DLD1 (cell line): Measurements from ENCODE around the gene MRPL28.
"Not testable (repeated sequence)": the region's sequence is repeated elsewhere in the genome, so short reads cannot be mapped to it uniquely, and the experiment has no call there.

Experiments used
- in situ Hi-C: cut with HindIII; loops from 2 replicates; pipeline ENCODE4 v1.10.0; 2017; ENCODE audit warnings: low sequenced_read_pairs

The MRPL28 gene

DNA sequence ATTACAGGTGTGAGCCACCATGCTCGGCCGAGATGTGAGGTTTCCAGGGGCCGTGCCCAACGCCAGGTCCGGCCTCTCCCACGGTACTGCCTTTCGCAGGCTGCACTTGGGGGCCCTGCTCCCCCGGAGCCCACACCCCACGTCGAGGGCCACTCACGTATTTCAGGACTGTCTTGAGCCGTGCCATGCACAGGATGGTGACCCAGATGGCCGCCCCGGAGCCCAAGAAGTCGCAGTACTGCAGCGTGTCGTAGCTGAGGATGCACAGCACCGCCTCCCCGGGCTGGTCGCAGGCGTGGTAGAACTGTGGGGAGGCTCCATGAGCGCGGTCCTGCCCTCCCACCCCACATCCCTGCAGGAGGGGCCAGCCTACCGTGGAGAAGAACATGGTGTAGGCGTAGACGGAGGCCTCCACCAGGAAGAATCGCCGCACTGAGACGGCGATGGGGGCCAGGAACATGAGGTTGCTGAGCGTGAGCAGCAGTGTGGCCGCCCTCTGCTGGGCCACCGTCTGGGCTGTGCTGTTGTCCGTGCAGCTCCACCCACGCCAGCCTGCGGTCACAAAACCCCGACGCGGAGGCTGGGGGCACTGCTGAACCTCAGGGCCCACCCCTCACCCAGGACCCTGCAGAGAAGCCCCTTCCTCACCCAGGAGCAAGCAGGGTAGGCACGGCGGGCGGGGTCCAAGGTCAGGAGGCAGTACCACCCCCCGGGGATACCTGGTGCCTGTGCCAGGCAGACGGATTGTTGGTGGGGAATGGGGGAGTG, 3.7 kb upstream of the MRPL28 start:
- in situ Hi-C loops: no loop called here

DNA sequence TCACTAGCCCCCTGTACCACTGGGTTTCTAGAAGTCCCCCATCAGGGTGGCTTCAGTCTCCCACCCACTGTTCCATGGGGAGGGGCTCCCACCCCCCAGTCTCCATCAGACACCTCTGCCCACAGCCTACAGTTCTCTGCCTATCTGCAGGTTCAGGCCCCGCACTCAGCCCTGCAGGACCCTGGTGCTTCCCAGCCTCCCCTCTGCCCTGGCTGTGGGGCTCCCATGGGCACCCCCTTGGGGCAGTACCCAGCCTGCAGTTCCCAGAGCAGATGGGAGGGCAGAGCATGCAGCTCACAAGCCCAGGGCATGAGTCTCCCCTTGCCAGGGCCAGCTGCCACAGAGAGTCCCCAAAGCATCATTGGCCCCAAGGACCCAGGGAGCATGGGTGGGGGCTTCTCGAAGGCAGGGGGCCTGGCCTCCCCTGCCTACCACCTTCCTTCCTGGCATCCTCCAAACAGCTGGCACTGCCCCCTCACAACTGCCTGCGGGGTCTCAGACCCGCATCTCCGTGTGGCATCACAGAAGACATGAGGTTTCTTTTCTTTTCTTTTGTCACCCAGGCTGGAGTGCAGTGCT, 2.8 kb upstream of the MRPL28 start:
- in situ Hi-C loops: no loop called here

DNA sequence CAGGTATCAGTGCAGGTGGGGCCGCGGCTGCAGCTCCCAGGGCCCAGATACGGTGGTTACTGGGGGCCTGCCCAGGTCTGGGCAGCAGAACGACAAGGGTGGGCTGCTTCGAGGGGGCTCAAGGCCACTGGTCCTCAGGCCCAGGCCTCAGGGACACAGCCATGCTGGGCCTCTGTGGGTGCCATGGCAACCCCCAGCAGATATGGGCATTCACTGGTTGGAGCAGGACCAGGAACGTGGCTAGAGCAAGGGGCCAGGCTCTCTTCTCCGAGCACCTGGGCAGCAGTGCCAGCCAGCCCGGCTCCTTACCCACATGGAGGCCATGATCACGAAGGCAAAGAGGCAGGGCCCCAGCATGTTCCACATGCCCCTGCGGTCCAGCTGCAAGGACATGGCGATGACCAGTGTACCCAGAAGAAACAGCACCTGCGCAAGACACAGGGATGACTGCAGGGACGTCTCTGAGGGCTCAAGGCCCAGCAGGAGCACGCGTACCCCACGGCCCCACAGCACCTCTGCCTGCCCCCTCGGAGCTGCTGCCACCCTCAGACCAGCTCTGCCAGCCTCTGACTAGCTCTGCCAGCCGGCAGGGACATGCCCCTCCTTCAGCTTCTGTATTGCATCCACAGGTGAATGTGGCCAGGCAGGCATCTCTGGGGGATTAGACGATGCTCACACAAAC, 2.1 kb upstream of the MRPL28 start:
- in situ Hi-C loops: no loop called here

DNA sequence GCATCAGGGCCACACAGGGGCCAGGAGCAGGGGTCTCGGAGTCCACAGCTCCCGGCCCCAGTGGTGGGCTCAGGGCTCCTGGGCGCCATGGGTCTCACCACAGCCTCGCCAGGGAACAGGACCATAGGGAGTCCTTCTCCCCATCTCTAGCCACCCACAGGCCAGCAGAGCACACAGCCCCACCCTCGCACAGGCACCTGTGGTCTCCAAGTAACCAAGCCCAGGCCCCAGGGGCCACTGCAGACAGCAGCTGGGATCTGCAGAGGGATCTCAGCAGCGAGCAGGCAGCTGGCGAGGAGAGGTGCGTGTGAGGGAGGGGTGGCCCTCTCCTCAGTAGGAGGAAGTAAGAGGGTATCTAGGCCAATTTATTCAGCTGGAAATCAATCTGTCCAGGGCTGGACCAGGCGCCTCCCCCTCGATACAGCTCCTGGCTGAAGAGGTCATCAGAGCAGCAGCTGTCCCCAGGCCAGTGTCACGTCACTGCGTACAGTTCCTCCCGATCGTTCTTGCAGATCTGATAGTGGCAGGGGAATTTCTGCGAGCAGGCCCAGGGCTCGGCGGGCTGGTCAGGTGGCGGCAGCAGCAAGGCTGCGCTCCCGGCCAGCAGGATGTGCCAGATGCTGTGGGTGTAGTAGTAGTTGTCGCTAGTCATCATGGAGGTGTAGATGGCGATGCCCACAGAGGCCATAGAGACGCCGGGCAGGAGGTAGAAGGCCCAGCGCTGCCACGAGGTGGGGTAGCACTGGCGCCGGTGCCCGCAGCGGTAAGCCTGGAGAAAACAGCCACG, 1.4 kb upstream of the MRPL28 start:
- in situ Hi-C loops: no loop called here

DNA sequence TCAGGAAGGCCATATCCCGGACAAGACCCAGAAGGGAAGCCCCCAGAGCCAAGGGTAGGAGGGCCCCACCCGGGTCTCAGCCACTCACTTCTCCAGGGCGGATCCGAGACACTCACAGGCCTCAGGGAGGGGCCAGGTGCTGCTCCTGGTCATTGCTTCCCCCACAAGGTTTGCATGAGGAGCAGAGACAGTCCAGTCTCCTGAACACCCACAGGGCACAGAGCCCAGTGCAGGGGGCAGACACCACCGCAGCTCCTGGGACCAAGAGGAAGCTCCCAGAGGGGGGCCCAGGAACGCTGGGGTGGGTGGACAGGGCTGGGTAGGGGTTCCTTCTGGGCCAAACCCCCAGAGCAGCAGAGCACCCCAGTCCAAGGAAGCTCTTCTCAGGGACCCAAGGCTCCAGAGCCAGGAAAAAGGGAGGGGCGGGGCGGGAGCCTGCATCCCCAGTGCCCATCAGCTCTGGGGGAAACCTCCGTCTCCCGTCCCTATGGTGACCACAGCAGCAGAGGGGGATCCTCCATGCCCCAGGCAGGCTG, 709 bp upstream of the MRPL28 start:
- in situ Hi-C loops: no loop called here

DNA sequence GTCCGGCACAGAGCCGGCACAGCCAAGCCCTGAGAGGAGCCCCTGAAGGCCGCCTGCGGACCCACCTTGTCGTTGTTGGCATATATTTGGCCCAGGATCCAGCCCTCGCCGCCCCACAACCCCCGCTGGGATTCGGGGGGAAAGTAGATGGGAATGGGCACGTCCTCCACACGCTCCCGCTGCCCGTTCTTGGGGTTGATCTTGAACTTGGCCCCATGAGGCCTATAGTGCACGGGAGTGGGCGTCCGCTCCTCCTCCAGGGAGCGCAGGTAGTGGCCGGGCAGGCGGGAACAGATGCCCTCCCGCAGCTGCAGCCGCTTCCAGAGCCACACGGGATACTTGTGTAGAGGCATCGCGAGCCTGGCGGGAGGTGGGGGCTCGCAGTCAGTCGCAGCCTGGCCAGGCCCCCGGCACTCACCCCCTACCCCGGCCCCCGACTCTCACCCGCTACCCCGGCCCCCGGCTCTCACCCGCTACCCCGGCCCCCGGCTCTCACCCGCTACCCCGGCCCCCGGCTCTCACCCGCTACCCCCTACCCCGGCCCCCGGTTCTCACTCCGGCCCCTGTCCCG, 387 bp downstream of the MRPL28 start:
- in situ Hi-C loops: no loop called here

DNA sequence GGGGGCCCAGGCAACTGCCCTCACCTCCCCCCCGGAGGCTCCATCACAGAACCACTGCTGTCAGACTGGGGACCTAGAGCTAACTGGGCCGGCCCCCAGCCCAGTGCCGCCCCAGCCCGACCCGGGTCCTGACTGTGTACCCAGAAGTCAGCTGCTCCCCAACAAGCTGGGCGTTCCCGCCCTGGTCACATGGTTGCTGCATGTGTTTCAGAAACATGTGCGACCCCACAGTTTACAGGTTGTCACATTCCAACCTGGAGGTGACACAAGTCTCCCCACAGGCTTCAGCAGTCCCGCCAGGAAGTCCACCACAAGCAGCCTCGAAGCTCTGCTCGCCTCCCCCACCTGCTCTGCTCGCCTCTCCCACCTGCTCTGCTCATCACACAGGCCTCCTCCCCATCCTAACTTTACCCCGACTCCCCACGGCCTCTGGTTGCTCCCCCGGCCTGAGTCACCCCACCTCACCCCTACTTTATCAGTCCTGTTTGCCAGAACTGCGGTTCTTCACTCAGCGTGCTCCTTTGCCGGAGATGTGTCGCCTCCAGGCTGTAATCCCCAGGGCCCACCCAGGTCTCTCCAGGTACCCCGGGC, 968 bp downstream of the MRPL28 start:
- in situ Hi-C loops: no loop called here

DNA sequence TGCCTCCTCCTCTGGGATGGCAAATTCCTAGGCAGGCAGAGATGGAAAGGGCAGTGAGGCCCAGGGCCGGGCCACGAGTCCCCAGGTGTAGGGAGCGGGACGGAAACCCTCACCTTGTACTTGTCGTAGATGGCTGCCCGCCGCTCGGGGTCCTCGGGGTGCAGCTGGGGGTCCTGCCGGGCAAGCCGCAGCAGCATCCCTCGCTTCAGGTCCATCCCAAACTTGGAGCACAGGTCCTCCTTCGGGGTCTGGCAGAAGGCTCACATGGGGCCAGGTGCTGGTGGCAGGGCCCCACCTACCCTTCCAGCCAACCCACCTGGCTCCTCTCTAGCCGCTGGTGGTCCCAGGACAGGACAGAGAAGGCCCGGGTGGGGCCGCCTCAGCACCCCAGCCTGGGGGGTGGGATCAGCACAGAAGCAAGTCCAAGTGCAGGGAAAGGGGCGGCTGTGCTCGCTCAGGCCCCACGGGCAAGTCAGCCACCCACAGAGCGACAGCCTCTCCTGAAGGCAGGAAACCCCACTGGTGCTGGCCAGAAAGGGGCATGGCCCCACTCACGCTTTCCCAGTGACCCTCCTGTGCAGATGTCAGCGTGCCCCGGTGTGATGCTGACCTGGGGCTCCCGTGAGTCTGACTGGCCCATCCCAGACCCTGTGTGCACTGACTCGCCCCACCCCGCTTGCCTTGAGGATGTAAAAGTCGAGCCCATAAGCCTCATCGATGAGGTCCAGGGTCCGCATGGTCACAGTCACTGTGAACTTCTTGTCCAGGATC, 1.8 kb downstream of the MRPL28 start:
- in situ Hi-C loops: no loop called here

DNA sequence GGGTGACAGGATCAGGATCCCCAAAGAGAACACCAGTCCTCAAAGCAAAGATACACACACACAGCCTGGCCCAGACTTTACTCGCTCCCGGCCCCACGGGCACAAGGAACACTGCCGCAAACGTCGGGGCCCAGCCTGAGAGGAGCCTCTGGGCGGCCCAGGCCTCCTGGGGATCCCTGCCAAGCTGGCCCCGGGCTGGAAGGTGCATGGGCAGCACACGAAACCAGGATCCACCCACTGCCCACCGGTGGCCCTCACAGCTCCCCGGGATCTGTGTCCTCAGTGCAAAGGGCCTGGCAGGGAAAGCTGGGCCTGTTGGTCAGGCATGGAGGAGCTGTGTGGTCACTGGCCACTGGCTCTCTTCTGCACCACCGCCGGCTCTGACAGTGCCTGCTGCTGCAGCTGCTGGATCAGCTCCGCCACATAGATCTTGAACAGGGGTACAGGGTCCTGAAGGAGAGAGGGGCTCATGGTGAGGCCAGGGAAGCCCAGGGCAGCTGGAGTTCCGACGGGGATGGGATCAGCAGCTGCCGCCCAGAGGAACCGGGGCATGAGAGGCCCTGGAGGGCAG, 2.9 kb downstream of the MRPL28 start:
- in situ Hi-C loops: no loop called here

DNA sequence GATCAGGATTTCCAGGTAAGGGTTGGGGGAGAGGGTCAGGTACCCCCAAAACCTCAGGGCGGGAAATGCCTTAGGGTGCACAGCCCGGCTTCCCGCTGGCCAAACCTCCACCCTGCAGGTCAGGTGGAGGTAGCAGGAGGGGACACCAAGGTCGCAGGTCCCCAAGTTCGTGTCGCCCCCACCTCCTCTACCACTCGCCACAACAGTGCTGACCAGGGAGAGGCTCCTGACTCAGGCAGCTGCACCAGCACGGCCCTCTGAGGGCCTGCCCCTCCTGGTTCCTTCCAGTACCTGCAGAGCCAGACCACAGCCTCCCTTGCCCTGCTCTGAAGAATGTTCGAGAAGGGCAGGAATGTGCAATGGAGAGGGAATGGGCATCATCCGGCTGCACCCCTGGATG, 3.9 kb downstream of the MRPL28 start:
- in situ Hi-C loops: no loop called here

DNA sequence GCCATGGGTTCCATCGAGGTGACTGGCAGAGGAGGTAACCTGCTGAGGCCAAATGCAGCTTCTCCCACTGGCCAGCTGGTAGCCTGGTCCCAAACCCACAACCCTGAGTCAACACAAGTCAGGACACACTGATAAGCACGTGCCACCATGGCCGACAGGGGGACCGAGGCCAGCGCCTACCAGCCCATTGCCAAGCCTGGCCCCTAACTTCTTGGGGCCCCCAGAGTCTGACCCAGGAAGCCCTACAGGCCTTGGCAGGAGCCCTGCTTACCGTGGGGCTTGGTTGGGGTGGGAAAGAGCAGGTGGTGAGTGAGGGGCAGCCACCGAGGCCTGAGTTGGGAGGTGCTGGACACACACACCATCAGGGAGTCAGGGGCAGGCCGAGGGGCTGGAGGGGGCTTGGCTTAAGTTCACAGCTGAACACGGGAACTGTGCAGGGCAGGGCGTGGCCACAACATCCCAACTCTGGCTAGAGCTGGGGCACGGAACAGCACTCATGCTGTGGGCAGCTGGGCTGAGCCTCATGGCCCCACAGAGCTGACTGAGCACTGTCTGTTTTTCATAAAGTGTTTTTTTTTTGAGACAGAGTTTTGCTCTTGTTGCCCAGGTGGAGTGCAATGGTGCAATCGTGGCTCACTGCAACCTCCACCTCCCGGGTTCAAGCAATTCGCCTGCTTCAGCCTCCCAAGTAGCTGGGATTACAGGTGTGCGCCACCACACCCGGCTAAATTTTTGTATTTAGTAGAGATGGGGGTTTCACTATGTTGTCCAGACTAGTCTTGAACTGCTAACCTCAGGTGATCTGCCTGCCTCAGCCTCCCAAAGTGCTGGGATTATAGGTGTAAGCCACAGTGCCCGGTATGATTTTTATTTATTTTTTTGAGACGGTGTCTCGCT, 5.5 kb downstream of the MRPL28 start:
- in situ Hi-C loops: no loop called here

DNA sequence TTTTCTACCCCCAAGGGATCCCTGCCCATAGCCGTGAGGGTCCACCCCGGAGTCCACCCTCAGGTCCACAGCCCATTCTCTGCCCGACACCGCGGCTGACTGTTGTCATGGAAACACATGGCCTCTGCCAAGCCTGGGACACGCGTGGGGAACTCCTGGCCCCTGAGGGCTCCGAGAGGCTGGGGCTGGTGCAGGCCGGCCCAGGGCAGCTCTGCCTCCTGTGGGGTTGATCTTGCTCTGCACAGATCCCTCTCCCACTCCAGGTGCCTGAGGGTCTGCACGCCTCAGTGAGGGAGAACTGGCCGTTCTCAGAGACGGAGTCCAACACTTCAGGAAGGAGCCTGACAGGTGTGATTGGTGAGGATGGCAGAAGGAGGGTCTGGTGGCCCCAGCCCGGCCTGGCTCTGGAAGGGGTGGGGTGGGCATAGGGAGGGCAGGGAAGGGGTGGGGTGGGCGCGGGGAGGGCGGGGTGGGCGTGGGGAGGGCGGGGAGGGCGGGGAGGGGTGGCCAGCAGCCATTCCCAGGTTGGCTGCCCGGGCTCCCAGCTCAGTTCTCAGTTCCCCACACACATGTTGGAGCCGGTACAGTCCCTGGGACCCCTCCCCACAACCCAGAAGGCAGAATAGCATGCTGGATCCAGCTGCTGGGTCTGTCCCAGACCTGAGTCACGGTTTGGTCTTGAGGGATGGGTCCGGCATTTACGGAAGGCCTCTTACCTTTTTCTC, 6.4 kb downstream of the MRPL28 start:
- in situ Hi-C loops: no loop called here

DNA sequence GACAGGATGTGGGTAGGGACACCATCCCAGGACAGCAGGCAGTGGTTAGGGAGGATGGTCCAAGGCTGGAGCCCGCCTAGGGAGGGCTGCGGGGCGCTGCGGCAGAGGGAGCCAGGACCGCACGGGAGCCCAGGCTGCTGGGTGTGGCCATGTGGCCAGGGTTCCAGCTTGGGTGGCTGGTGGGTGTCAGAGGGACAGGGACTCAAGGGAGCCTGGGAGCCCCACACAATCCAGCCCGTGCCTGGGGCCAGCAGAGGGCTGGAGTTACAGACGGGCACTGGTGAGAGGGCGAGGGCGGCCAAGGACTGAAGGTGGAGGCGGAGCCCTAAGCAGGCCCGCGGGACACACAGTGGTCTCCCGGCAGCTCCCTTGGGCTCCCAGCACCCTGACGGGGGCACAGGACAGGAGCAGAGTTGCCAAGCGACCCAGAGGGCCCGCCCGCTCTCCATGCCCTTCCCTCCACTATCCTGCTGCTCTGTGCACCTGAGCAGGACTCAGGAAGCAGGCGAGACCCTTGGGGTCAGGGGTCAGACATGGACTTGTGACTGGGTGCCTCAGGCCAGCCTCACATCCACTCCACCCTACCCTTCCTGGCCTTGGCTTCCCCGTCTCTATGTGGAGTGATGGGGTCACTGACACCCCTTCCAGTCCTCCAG, 7.1 kb downstream of the MRPL28 start:
- in situ Hi-C loops: no loop called here

DNA sequence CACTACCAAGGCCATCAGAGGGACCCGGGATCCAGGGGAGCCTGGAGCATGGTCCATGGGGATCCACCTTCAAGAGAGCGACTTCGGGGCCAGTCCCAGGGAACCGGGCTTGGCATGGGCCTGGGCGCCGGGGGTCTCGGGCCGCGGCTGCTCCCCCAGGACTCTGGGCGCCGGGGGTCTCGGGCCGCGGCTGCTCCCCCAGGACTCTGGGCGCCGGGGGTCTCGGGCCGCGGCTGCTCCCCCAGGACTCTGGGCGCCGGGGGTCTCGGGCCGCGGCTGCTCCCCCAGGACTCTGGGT, 7.7 kb downstream of the MRPL28 start:
- in situ Hi-C loops: not testable (repeated sequence)

DNA sequence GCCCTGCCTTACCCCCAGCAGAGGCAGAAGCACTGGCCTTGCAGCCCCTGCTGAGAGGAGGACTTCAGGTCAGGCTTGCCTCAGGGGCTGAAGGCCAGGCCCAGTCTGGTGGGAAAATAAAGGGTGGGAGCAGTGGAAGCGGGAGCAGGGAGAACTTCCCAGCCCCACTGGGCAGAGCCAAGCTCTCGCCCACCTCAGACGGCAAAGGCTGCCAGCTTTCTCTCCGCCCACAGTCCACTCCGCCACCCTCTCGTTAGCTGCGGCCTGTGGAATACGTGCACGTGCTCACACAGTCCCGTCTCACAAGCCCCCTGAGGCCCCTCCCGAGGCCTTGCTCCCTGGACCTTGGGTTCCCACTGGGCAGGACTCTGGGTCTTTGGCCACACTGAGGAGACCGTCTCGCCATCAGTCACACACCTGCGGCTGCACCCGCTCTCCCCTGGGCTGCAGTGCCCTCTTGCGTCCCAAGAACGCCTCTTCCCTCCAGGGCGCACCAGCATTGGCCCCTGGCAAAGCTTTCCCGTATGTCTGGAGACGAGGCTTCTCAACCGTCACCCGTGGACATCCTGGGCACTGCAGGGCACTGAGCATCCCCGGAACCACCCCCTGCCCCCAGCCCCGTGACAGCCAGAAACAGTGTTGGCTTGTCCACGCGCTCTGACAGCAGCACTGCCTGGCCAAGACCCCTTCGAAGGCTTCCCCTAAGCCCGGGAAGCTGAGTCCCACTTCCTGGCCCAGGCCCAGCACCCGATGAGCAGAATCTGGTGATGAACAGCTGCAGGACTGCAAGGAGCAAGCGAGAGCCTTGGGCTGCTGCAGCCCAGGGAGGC, 8.3 kb downstream of the MRPL28 start:
- in situ Hi-C loops: no loop called here

DNA sequence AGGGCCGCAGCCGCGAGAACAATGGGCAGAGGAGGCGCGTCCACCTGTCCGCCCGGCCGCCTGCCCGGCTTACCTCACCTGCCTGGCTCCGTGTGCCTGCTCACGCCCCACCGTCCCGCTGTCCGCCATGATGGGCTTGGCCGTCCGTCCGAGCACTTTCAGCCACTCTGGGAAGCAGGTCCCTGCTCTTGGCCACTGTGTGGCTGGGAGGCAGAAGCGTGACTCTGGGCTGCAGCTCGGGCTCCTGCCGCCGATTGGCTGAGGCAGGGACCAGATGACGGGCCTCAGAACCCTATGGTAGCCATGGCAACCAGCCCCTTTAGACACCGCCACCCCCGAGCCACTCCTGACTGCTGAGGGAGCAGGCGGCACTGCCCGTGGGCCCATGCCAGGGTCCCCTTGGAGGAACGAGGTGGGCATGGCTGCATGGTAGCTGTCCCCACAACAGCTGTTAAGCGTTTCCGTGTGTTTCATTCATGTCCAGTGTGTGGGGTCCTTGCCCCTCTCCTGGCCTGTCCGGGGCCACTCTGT, 8.9 kb downstream of the MRPL28 start:
- in situ Hi-C loops: no loop called here
